H7 (cell line): ENCODE results near the gene COPZ2. TPM values are rescaled to one million over a fixed set of nuclear protein-coding genes. Genes with fewer than 3 reads are reported as not detected.
A peak's percentile ranks its signal among the peaks of the same experiment; 100 is the strongest.

Experiments
- DNase-seq: peaks from one replicate; pipeline ENCODE4 v3.0.0; 2012
- H3K27me3 ChIP-seq: 2 replicates; pipeline ENCODE4 v1.6.0; 2011; ENCODE audit warnings: mild to moderate bottlenecking, low read length; ENCODE audit not compliant: control insufficient read depth, insufficient read depth
- H3K36me3 ChIP-seq: replicated peaks from 2 replicates; pipeline ENCODE4 v1.5.1; 2011; ENCODE audit warnings: low read length; ENCODE audit not compliant: control insufficient read depth, insufficient read depth
- H3K4me3 ChIP-seq: 2 replicates; pipeline ENCODE4 v1.5.1; 2011; ENCODE audit warnings: low read depth, mild to moderate bottlenecking, control low read depth, low read length, moderate library complexity; ENCODE audit not compliant: insufficient read depth
- total RNA-seq: library from RNA; depleted of rRNA; stranded (reverse); fragments of >200 nt; shearing (Covaris generic); gene quantifications from 2 replicates; pipeline ENCODE4 v1.2.3, GENCODE V29; 2014

COPZ2 gene
- total RNA-seq, 1 experiment from 2014 or later, result not detected

DNA sequence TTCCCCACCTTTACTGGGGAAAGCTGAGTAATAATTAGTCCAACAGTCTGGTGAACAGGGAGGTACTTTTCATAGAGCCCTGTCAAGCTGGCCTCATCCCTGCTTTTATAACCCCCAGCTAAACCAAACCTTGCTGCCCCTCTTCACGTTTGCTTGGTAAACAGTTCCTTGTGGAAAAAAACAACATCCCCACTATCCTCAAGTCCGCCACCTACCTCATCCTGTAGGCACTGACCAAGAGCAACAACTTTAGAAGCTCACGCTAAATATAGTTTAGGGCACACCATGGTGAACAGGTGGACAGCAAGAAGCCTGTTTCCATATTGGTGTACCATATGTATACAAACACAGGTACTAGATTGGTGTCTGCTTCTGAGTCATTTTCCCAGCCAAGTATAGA lies 27.0 kb upstream of the COPZ2 start:
- Histone ChIP-seq H3K4me3 (no peak overlapping the region), H3K27me3 (no peaks in the 10 kb centered on the region), H3K36me3 (peaks cover 32% of the 10 kb centered on the region)
- no peak for DNase-seq

DNA sequence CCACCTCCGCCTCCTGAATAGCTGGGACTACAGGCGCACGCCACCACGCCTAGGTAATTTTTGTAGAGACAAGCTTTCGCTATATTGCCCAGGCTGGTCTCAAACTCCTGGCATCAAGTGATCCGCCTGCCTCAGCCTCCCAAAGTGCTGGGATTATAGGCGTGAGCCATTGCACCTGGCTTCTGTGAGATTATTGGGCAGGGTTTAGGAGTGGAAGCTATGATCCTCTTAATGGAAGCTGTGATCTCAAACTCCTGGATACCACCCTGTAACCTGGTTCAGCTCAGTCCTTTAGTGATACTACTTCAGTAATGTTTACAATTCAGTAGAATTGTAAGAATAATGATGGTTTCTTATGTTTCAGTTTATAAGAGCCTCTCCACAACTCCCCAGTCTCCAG lies 24.7 kb upstream of the COPZ2 start:
- Histone ChIP-seq H3K36me3 (peaks cover 51% of the 10 kb centered on the region), H3K4me3 (no peak overlapping the region), H3K27me3 (no peaks in the 10 kb centered on the region)
- DNase-seq, result no peak

DNA sequence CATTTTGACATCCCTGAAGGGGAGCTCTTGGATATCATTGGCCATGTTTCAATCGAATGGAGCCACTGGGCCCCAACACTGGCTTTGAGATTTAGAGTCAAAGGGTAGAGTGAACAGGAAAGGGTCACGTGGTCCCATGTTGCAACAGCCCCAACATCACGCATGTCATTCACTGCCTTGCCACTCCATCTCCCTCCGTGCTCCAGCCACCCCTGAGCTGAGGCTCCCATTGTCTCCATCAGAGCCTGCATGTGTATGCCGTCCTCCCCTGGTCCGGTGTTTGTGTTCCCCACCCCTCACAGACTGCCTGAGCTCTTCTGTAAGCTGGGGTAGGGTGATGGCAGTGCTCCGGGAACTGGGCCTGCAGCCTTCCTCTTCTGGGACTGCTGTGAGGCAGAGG lies 22.7 kb upstream of the COPZ2 start:
- peaks cover 60% of the 10 kb centered on the region for H3K36me3 ChIP-seq
- DNase-seq, result no peak
- H3K4me3 ChIP-seq, result no peak overlapping the region
- H3K27me3 ChIP-seq, result no peaks in the 10 kb centered on the region

DNA sequence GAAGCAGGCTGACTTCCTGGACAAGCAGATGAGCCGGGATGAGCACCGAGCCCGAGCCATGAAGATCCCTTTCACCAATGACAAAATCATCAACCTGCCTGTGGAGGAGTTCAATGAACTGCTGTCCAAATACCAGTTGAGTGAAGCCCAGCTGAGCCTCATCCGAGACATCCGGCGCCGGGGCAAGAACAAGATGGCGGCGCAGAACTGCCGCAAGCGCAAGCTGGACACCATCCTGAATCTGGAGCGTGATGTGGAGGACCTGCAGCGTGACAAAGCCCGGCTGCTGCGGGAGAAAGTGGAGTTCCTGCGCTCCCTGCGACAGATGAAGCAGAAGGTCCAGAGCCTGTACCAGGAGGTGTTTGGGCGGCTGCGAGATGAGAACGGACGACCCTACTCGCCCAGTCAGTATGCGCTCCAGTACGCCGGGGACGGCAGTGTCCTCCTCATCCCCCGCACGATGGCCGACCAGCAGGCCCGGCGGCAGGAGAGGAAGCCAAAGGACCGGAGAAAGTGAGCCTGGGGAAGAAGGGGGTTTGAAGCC lies 21.6 kb upstream of the COPZ2 start:
- peaks cover 59% of the 10 kb centered on the region for H3K36me3 ChIP-seq
- H3K27me3 ChIP-seq, result no peaks in the 10 kb centered on the region
- no peak for DNase-seq
- H3K4me3 ChIP-seq, result no peak overlapping the region

DNA sequence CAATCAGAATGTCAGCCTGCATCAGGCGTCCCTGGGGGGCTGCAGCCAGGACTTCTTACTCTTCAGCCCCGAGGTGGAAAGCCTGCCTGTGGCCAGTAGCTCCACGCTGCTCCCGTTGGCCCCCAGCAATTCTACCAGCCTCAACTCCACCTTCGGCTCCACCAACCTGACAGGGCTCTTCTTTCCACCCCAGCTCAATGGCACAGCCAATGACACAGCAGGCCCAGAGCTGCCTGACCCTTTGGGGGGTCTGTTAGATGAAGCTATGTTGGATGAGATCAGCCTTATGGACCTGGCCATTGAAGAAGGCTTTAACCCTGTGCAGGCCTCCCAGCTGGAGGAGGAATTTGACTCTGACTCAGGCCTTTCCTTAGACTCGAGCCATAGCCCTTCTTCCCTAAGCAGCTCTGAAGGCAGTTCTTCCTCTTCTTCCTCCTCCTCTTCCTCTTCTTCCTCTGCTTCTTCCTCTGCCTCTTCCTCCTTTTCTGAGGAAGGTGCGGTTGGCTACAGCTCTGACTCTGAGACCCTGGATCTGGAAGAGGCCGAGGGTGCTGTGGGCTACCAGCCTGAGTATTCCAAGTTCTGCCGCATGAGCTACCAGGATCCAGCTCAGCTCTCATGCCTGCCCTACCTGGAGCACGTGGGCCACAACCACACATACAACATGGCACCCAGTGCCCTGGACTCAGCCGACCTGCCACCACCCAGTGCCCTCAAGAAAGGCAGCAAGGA lies 21.0 kb upstream of the COPZ2 start:
- H3K36me3 ChIP-seq, result peaks cover 59% of the 10 kb centered on the region
- DNase-seq, result no peak
- H3K27me3 ChIP-seq, result no peaks in the 10 kb centered on the region
- H3K4me3 ChIP-seq, result no peak overlapping the region

DNA sequence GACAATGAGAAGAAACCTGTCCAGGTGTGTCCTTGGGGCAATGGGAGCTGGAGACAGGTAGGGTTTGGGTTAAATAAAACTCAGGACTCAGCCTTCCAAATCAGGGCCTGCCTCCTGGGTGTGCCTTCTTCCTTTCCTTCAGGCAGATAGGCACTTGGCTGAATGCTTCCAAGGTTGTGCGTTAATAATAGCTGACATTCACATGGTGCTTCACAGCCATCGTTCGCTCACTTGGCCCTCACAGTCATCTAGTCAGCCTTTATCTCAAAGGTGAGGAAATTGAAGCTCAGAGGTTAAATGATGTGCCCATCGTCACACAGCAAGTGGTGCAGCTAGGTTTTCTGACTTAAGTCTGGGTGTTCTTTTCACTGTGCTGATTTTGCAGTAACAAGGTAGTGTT lies 20.0 kb upstream of the COPZ2 start:
- Histone ChIP-seq H3K27me3 (no peaks in the 10 kb centered on the region), H3K36me3 (peaks cover 57% of the 10 kb centered on the region), H3K4me3 (no peak overlapping the region)
- no peak for DNase-seq

DNA sequence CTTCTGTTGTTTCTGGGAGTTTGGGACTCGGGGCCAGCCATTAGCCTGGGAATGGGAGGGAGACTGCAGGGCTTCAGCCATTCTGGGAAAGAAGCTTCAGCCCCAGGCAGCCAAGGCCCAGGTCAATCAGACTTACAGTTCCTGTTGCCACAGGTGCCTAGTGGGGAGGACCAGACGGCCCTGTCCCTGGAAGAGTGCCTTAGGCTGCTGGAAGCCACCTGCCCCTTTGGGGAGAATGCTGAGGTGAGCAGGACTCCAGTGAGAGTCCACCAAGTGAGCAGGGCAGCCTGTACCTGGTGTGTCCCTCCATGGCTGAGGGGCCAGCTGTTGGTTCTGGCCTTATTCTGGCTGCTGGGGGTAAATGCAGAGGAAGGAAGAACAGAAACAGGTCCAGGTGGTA lies 19.3 kb upstream of the COPZ2 start:
- no peak overlapping the region for H3K4me3 ChIP-seq
- no peaks in the 10 kb centered on the region for H3K27me3 ChIP-seq
- no peak for DNase-seq
- peaks cover 56% of the 10 kb centered on the region for H3K36me3 ChIP-seq

DNA sequence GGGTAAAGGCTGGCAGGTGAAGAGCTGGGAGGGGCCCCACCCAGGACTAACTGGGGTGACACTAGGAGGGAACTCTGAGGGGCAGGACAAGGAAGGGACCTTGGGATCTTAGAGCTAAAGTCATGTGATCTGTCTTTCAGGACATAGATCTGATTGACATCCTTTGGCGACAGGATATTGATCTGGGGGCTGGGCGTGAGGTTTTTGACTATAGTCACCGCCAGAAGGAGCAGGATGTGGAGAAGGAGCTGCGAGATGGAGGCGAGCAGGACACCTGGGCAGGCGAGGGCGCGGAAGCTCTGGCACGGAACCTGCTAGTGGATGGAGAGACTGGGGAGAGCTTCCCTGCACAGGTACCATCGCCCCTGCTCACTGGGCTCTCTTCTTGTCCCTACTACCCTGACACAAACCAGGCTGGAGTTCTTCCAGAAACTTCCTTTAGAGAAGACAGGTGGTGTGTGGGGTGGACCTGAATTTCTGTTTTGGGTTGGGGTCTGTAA lies 18.7 kb upstream of the COPZ2 start:
- no peak for DNase-seq

DNA sequence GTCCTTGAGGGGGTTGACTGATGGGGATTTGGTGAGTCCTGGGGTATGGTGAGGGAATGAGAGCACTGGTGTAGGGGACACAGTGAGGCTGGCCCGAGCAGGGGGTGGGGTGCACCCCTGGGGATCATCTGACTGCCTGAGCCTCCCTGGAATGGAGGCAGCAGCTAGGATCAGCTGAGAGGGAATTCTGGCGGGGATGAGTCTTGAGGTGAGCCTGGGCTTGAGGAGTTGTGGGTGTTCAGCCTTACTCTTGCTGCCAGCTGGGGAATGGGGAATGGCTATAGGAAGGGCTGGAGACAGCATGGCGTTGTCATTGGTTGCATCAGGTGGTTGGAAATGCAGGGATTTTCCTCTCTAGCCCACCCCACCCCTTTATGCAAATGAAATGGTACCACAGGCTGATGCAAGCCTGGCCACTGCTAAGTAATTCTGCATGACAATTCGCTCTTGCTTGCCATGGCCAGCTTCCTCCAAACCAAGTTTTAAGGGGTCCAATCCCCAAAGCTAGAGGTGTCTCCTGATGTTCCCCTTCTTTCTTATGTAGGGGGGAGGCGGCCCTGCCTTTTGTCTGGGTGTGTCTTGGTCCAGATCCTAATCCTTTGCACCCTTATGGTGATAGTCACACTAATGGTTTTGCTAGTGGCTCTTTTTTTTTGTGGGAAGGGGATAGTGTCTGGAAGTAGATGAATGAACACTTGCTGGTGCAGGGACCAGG lies 18.1 kb upstream of the COPZ2 start:
- peak overlapping the region; percentile 75 for H3K4me3 ChIP-seq
- peak; percentile 88 for DNase-seq
- peaks cover 59% of the 10 kb centered on the region for H3K36me3 ChIP-seq
- H3K27me3 ChIP-seq, result no peaks in the 10 kb centered on the region

More for the DNA sequence above, 18.7 kb upstream of the COPZ2 start:
- Histone ChIP-seq H3K36me3 (peaks cover 56% of the 10 kb centered on the region), H3K27me3 (no peaks in the 10 kb centered on the region), H3K4me3 (0 out of 2 replicates have a peak overlapping the region, but pooled peaks have one; percentile 24)

DNA sequence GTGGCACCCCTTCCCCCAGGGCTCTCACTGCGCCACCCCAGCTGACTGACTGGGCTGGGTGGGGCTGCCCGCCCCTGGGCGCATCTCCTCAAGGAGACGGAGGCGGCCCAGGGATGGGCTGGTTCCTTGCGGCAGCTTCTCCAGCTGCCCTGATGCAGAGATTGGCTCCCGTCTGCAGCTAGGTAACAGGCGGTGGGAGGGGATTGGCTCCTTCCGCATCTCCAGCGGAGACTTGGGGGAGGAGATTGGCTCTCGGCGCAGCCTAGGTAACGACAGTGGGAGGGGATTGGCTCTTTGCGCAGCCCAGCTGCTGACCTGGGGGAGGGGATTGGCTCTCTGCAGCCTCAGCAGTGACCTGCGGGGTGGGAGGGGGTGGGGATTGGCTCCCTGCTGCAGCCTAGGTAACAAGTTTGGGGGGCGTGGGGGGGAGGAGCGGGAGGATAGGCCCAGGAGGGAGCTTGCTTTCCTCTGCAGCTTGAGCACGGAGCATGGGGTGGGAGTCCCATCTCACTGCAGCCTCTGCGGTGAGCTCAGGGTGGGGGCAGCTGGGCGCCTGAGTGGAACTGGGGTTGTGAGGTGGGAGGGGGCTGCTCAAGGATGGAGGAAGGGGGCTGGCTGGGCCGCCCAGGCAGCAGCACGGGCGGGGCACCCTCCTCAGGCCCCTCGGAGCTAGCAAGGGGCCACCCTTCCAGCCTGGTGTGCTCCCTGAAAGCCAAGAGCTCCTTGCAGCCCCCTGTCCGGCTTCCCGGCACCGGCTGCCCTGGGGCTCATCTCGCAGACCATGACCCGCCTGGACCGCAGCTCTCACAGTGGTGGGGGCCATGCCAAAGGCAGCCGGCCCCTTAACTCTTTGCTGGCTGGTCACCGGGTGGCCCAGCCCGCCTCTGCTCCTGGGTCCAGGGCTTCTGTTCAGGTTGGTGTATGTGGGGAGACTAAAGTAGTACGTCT lies 16.9 kb upstream of the COPZ2 start:
- DNase-seq, result peak; percentile 97
- H3K36me3 ChIP-seq, result peaks cover 50% of the 10 kb centered on the region
- H3K4me3 ChIP-seq, result peak overlapping the region; percentile 75

DNA sequence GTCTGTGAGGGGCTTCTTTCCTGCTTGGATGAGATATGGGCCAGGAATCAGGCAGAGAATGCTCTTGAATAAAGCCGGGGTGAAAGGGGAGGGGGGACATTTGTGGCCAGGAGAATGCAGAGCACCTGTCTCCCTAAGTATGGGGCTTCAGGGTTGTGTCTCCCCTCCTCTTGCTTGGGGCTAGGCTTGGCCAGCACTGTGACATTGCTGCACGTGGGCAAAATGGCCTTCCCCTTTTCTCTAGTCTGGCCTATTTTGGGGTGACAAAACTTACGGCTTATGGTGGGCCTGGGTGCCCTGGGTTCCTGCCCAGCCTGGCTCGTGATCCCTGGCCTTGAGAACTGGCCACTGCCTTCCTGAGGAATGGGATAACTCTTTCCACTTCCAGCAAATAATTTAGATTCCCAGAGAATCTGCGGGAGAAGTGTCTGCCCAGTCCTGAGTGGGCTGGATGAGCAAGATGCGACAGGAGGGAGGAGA lies 16.2 kb upstream of the COPZ2 start:
- Histone ChIP-seq H3K27me3 (no peaks in the 10 kb centered on the region), H3K4me3 (peak overlapping the region; percentile 8; the same call in 1 of the 2 replicates), H3K36me3 (peaks cover 44% of the 10 kb centered on the region)
- no peak for DNase-seq

More for the DNA sequence above, 16.9 kb upstream of the COPZ2 start:
- H3K27me3 ChIP-seq, result no peaks in the 10 kb centered on the region

DNA sequence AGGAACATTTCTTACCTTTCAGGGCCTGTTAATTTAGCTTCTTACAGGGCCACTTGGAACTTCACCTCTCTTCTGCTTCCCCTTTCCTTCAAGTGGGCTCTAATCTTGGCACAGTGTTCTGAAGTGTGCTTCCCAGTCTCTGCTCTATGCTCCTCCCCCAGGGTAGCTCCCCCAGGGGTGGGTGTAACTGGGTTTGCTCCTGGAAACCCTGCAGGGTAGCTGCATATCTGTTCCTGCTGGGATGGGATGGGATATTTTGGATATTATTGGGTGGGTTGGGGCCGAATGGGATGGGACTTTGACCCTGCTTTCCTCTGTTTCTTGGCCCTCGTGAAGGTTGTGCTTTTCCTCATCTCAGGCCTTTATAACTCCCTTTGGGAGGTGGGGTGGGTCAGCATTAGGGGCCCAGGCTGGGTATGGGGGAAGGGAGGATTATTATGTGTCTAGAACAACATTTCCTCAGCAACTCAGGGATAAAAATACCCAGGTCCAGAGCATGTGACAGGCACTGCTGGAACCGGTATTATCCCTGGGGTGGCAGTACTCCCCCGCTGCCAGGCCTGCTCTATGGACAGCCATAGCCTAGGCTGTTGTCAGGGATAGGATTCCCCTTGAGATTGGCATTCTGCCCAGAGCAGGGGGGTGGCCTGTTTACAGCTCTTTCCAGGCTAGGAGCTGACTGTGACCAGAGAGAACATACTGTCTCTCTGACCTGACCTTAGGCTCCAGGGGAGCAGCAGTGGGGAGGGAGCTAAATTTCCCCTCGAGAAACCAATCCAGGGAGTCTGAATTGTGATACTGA lies 15.6 kb upstream of the COPZ2 start:
- Histone ChIP-seq H3K27me3 (no peaks in the 10 kb centered on the region), H3K4me3 (no peak overlapping the region), H3K36me3 (peaks cover 38% of the 10 kb centered on the region)
- no peak for DNase-seq

DNA sequence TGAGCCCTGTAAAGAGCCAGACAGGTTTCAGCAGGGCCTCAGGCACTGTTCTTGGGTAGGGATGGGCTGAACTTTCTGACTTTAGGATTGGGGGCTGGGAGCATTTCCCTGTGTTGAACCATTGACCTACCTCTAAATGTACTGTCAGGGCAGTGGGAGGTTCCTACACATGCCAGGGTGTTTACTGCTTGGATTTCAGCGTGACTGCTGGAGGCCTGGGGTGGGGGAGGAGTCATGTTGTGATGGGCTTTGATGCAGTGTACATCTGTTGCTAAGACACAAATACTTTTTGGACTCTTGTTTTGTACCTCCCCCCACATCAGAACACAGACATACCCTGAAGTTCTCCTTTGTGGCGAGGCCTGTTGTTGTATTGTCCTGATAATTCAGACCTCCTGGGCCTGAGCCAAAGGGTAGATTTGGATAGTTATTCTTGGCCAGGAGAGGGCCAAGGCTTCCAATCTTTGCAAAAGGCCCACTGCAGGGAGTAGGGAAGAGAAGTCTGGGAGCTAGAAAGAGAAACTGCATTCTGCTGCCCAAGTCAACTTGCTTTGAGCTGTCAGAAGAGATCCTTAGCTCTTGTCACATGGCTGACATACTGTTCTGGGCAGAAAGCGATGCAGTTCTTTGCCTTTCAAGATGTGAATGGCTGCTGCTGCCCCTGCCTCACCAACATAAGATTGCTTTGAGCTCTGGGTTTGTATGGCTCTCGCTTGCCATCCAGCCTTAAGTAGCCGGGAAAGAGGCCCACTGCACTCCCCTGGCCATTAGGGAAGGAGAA lies 14.3 kb upstream of the COPZ2 start:
- DNase-seq, result no peak
- H3K36me3 ChIP-seq, result peaks cover 25% of the 10 kb centered on the region
- no peaks in the 10 kb centered on the region for H3K27me3 ChIP-seq
- H3K4me3 ChIP-seq, result no peak overlapping the region
